GM12878 (cell line): ENCODE data around the gene FNDC3B. TPM values are rescaled to one million over a fixed set of nuclear protein-coding genes. Genes with fewer than 3 reads are reported as not detected.

Experiments used
- ATAC-seq: fragments of 200-7000 bp; cut with Tn5 transposase; 3 replicates; pipeline ENCODE4 v1.9.1; 2020; ENCODE audit warnings: mild to moderate bottlenecking, moderate library complexity
- BruUV-seq: library from RNA; stranded (reverse); fragments of 400-500 nt; replicated peaks from 2 replicates; lab custom pipeline; 2021; lab: Mats Ljungman, UMichigan
- CTCF ChIA-PET: fragments of 300-600 bp; sonication (Branson Sonifier 250); formaldehyde crosslinking; extraction: SDS; loops from one replicate; lab custom pipeline; 2021; ENCODE audit warnings: inconsistent platforms; lab: Yijun Ruan, JAX
- POLR2A ChIA-PET: fragments of 350-600 bp; formaldehyde crosslinking; extraction: SDS; loops from one replicate; lab custom pipeline; 2021; ENCODE audit warnings: inconsistent platforms; lab: Charles Lee
- RAD21 ChIA-PET: fragments of 300-600 bp; sonication (Branson Sonifier 250); formaldehyde crosslinking; loops from one replicate; lab custom pipeline; 2023; ENCODE audit warnings: antibody characterized with exemption; ENCODE audit not compliant: unreplicated experiment; lab: Charles Lee
- SMC1A ChIA-PET: fragments of 300-600 bp; sonication (Branson Sonifier 250); formaldehyde crosslinking; loops from one replicate; lab custom pipeline; 2023; ENCODE audit not compliant: unreplicated experiment, uncharacterized antibody; lab: Charles Lee
- DNase-seq: peaks from one replicate; pipeline ENCODE4 v3.0.0-alpha.2; 2011; ENCODE audit warnings: low read depth, low spot score
- FAIRE-seq: peaks from 3 replicates; lab custom pipeline; 2011; peaks lifted over from hg19 to GRCh38; lab: Jason Lieb, UNC
- H2AFZ ChIP-seq: 2 replicates; pipeline ENCODE4 v1.6.0; 2011; ENCODE audit warnings: low read depth, low read length, control low read depth; ENCODE audit not compliant: control insufficient read depth
- H3K27ac ChIP-seq: 2 replicates; pipeline ENCODE4 v1.5.1; 2011; ENCODE audit warnings: control low read depth; ENCODE audit not compliant: control insufficient read depth, insufficient read depth
- H3K27me3 ChIP-seq, 2 experiments: replicated peaks in 1 of 2; 2 replicates each; pipeline versions ENCODE4 v1.6.0 to v1.6.1; 2011; ENCODE audit warnings: low read length in 1 of 2; ENCODE audit not compliant: control insufficient read depth in 2 of 2, insufficient read depth in 2 of 2
- H3K36me3 ChIP-seq, 2 experiments: 2 replicates each; pipeline ENCODE4 v1.5.1; 2011; ENCODE audit warnings: low read length in 1 of 2; ENCODE audit not compliant: control insufficient read depth in 2 of 2, insufficient read depth in 2 of 2
- H3K4me1 ChIP-seq: 2 replicates; pipeline ENCODE4 v1.6.1; 2011; ENCODE audit warnings: mild to moderate bottlenecking, low read length, moderate library complexity, mixed read lengths; ENCODE audit not compliant: control insufficient read depth, insufficient read depth
- H3K4me2 ChIP-seq: 2 replicates; pipeline ENCODE4 v1.6.0; 2011; ENCODE audit warnings: control low read depth; ENCODE audit not compliant: control insufficient read depth, insufficient read depth
- H3K4me3 ChIP-seq: fragments of 200-600 bp; sonication (generic); 2 replicates; pipeline ENCODE4 v1.5.1; 2016
- H3K79me2 ChIP-seq: 2 replicates; pipeline ENCODE4 v1.6.0; 2011; ENCODE audit warnings: low read length; ENCODE audit not compliant: control insufficient read depth, insufficient read depth
- H3K9ac ChIP-seq: 2 replicates; pipeline ENCODE4 v1.8.0; 2011; ENCODE audit warnings: low read length, control low read depth, mixed read lengths; ENCODE audit not compliant: control insufficient read depth, insufficient read depth
- H3K9me3 ChIP-seq: replicated peaks from 3 replicates; pipeline ENCODE4 v1.5.1; 2011; ENCODE audit warnings: mild to moderate bottlenecking, low read length; ENCODE audit not compliant: control insufficient read depth, insufficient read depth
- H4K20me1 ChIP-seq: 2 replicates; pipeline ENCODE4 v1.6.0; 2011; ENCODE audit not compliant: control insufficient read depth, insufficient read depth
- ATF7 ChIP-seq: fragments of 450-650 bp; IDR thresholded peaks from 2 replicates; pipeline ENCODE4 v1.6.1; 2016; ENCODE audit warnings: low read depth, mild to moderate bottlenecking
- CEBPZ ChIP-seq: fragments of 150-350 bp; IDR thresholded peaks from 2 replicates; pipeline ENCODE4 v1.6.1; 2016; ENCODE audit warnings: low read depth, low read length
- EED ChIP-seq: sonication (generic); IDR thresholded peaks from 2 replicates; pipeline ENCODE4 v1.6.1; 2016; ENCODE audit warnings: antibody characterized with exemption, low read depth
- IKZF1 ChIP-seq: fragments of 450-650 bp; conservative IDR thresholded peaks from 2 replicates; pipeline ENCODE4 v1.6.1; 2017; ENCODE audit warnings: antibody characterized with exemption, mild to moderate bottlenecking
- IKZF2 ChIP-seq, 2 experiments: fragments of 450-650 bp; IDR thresholded peaks; 2 replicates each; pipeline ENCODE4 v1.6.1; 2017; ENCODE audit warnings: mild to moderate bottlenecking in 2 of 2, moderate library complexity in 2 of 2
- MTA2 ChIP-seq: fragments of 450-650 bp; IDR thresholded peaks from 2 replicates; pipeline ENCODE4 v1.6.1; 2016; ENCODE audit warnings: low read depth, mild to moderate bottlenecking, moderate library complexity
- PAX5 ChIP-seq: IDR thresholded peaks from 2 replicates; pipeline ENCODE4 v1.6.1; 2011; ENCODE audit warnings: low read depth, low read length, borderline replicate concordance
- RELA ChIP-seq: fragments of 450-650 bp; IDR thresholded peaks from 2 replicates; pipeline ENCODE4 v1.8.0; 2014; ENCODE audit warnings: borderline replicate concordance; ENCODE audit not compliant: partially characterized antibody
- RELB ChIP-seq: fragments of 450-650 bp; IDR thresholded peaks from 2 replicates; pipeline ENCODE4 v1.6.1; 2017; ENCODE audit warnings: low read depth, mild to moderate bottlenecking, moderate library complexity
- SKIL ChIP-seq: fragments of 450-650 bp; IDR thresholded peaks from 2 replicates; pipeline ENCODE4 v1.6.1; 2017; ENCODE audit warnings: mild to moderate bottlenecking, low read depth, inconsistent platforms; ENCODE audit not compliant: poor library complexity, severe bottlenecking
- TAF1 ChIP-seq: IDR thresholded peaks from 2 replicates; pipeline ENCODE4 v1.6.1; 2011; ENCODE audit warnings: mild to moderate bottlenecking, low read depth, low read length, borderline replicate concordance
- TARDBP ChIP-seq: IDR thresholded peaks from 2 replicates; pipeline ENCODE4 v1.6.1; 2016; ENCODE audit warnings: borderline replicate concordance
- TCF12 ChIP-seq: IDR thresholded peaks from 2 replicates; pipeline ENCODE4 v1.6.1; 2011; ENCODE audit warnings: low read depth, mild to moderate bottlenecking, low read length
- WGBS: methylation state at CpG from one replicate; pipeline ENCODE4 v1.1.6; 2016; ENCODE audit warnings: low lambda C conversion rate; ENCODE audit not compliant: insufficient replicate concordance, insufficient coverage; ENCODE audit errors: missing lambda C conversion rate; 5-methylcytosine and 5-hydroxymethylcytosine counted together
- in situ Hi-C: fragments of 300-500 bp; cut with MboI; formaldehyde crosslinking; loops from 9 replicates; pipeline ENCODE4 v1.14.3; 2018; ENCODE audit warnings: mixed read lengths
- intact Hi-C: fragments of 100-400 bp; cut with micrococcal nuclease; formaldehyde crosslinking; loops from one replicate; pipeline ENCODE4 v1.14.2; 2022; ENCODE audit not compliant: unreplicated experiment
- polyA plus RNA-seq, 11 experiments: library from polyadenylated mRNA; depleted of rRNA in 4 of 11; unstranded in 6 of 11; stranded (reverse) in 5 of 11; fragments of >200 nt; fragmentation: Nextera tagmentation in 4 of 11; fragmentation: Illumina TruSeq in 1 of 11; extraction: Ambion mirVana in 4 of 11; extraction: Trizol in 1 of 11; gene quantifications; 1 replicate in 1 of 11; 2 replicates in 10 of 11; pipeline versions ENCODE4 v1.2.1 to v1.2.3, GENCODE V29; 2011 to 2016; ENCODE audit warnings: inconsistent platforms in 2 of 11, missing spikeins in 2 of 11, low read depth in 1 of 11
- total RNA-seq, 4 experiments: library from RNA; depleted of rRNA in 3 of 4; stranded (reverse); fragments of >200 nt in 3 of 4; fragmentation: Illumina TruSeq in 1 of 4; extraction: Trizol in 1 of 4; gene quantifications; 2 replicates each; pipeline versions ENCODE4 v1.2.1 to v1.2.3, GENCODE V29; 2013 to 2021

FNDC3B gene
- total and polyA plus RNA-seq, 10 of the 15 experiments (the other 5 are each of a cell fraction or from before 2014, with no cell fraction given) = 7.9 to 35.0 (median 18.5) TPM

- TF ChIP-seq SKIL (no peak), TAF1 (no peak)
These were observed 143.4 kb downstream of the FNDC3B start (continued) for GRCh38 chr3:172182797-172183196.

- ChIA-PET SMC1A (interaction anchor here (0.7 to 23.2 kb wide), 16 partner anchors 12 to 148 kb away, joined by 3 to 441 read pairs (median 3); no protein-coding TSS in a partner anchor), POLR2A (interaction anchor here (0.6 to 1.5 kb wide), 2 partner anchors 12 to 144 kb away, joined by 3 read pairs; no protein-coding TSS in a partner anchor), RAD21 (interaction anchor here (0.7 to 8.9 kb wide), 6 partner anchors 16 to 77 kb away, joined by 3 to 124 read pairs (median 6); no protein-coding TSS in a partner anchor), CTCF (interaction anchor here (0.7 to 2.0 kb wide), 5 partner anchors 9 to 148 kb away, joined by 3 to 6 read pairs (median 4); no protein-coding TSS in a partner anchor)
- no peak overlapping the region for H3K9ac ChIP-seq
- no peak for FAIRE-seq
- no peaks in the 10 kb centered on the region for H4K20me1 ChIP-seq
- H3K9me3 ChIP-seq = no peaks in the 10 kb centered on the region; the same call in 2 of the 3 replicates
- H3K27me3 ChIP-seq = no peaks in the 10 kb centered on the region
- no peak overlapping the region for H3K4me3 ChIP-seq
- intact Hi-C loops (loop anchor here (5.0 kb wide), 2 partner anchors 42 to 133 kb away; no protein-coding TSS in a partner anchor), in situ Hi-C loops (no loop called here)
- BruUV-seq = TSS peak; percentile 2
- 98% methylated on average over 3 of the region's 3 CpGs for WGBS
- H3K4me1 ChIP-seq = peaks cover 43% of the 10 kb centered on the region
- no peak overlapping the region for H2AFZ ChIP-seq
- H3K79me2 ChIP-seq = peaks cover 35% of the 10 kb centered on the region
- H3K27ac ChIP-seq = no peak overlapping the region
- peak; percentile 15; the same call in 1 of the 3 replicates for ATAC-seq
- DNase-seq = no peak
- no peak overlapping the region for H3K4me2 ChIP-seq
- no peak for TF ChIP-seq CEBPZ
- TF ChIP-seq TCF12 = no peak
- TF ChIP-seq IKZF1 = peak; percentile 50
- peak; percentile 51 to 65; a peak in 3 of 4 replicates for TF ChIP-seq IKZF2 (IDR thresholded peaks at IDR 0.05)
- TF ChIP-seq PAX5 = no peak
- TF ChIP-seq ATF7 = peak; percentile 35; the same call in 1 of the 2 replicates
- peak; percentile 71 for TF ChIP-seq MTA2
- peak; percentile 42; the same call in 1 of the 2 replicates for TF ChIP-seq RELB
- no peak for TF ChIP-seq EED
- peak; percentile 13 for TF ChIP-seq RELA
- no peak for TF ChIP-seq TARDBP
- H3K36me3 ChIP-seq = no peaks in the 10 kb centered on the region; a peak in 1 of 4 replicates
These were observed 144.9 kb downstream of the FNDC3B start for GRCh38 chr3:172184106-172184822.
